Spleen (tissue), 11 donors: ENCODE results near the gene ADGRD1. TPM values are rescaled to one million over a fixed set of nuclear protein-coding genes. Genes with fewer than 3 reads are reported as not detected.

Source experiments
- DNase-seq: peaks from one replicate; pipeline ENCODE4 v3.0.0-alpha.2; 2020
- H3K27ac ChIP-seq, 8 donors: fragments of 200-600 bp; sonication (generic) in 7 of 8; 1 replicate in 4 of 8; 2 replicates in 4 of 8; pipeline versions ENCODE4 v1.5.0 to v1.8.0; 2016 to 2021; ENCODE audit warnings: inconsistent platforms in 4 of 8, mild to moderate bottlenecking in 4 of 8, moderate library complexity in 1 of 8
- H3K27me3 ChIP-seq, 7 donors: fragments of 200-600 bp; sonication (generic) in 6 of 7; replicated peaks in 1 of 7; 1 replicate in 4 of 7; 2 replicates in 3 of 7; pipeline versions ENCODE4 v1.5.0 to v1.8.0; 2016 to 2021; ENCODE audit warnings: inconsistent platforms in 3 of 7, mild to moderate bottlenecking in 1 of 7
- H3K36me3 ChIP-seq, 6 donors: fragments of 200-600 bp; sonication (generic) in 5 of 6; 1 replicate in 4 of 6; 2 replicates in 2 of 6; pipeline versions ENCODE4 v1.5.0 to v1.8.0; 2016 to 2021; ENCODE audit warnings: inconsistent platforms in 2 of 6
- H3K4me1 ChIP-seq, 6 donors: fragments of 200-600 bp; sonication (generic) in 5 of 6; 1 replicate in 3 of 6; 2 replicates in 3 of 6; pipeline versions ENCODE4 v1.5.0 to v1.8.0; 2016 to 2021; ENCODE audit warnings: inconsistent platforms in 3 of 6
- H3K4me3 ChIP-seq, 8 donors: fragments of 200-600 bp; sonication (generic) in 7 of 8; 1 replicate in 4 of 8; 2 replicates in 4 of 8; pipeline versions ENCODE4 v1.5.0 to v1.8.0; 2016 to 2021; ENCODE audit warnings: inconsistent platforms in 4 of 8, mild to moderate bottlenecking in 4 of 8, moderate library complexity in 2 of 8
- H3K9me3 ChIP-seq, 8 donors: fragments of 200-600 bp; sonication (generic) in 7 of 8; 1 replicate in 4 of 8; 2 replicates in 4 of 8; pipeline versions ENCODE4 v1.5.0 to v1.8.0; 2016 to 2021; ENCODE audit warnings: inconsistent platforms in 4 of 8
- POLR2A ChIP-seq, 3 donors: fragments of 450-650 bp; IDR thresholded peaks; one replicate each; pipeline ENCODE4 v1.5.1; 2017; ENCODE audit warnings: antibody characterized with exemption in 3 of 3, mild to moderate bottlenecking in 1 of 3
- POLR2AphosphoS5 ChIP-seq, 3 donors: sonication (generic); formaldehyde crosslinking; IDR thresholded peaks; one replicate each; pipeline ENCODE4 v1.5.1; 2017; ENCODE audit warnings: antibody characterized with exemption in 3 of 3
- WGBS, 5 donors: extraction: QIAGEN DNeasy Blood & Tissue Kit in 3 of 5; methylation state at CpG; one replicate each; pipeline versions ENCODE4 v1.1.5 to v1.1.7; 2013 to 2018; 5-methylcytosine and 5-hydroxymethylcytosine counted together
- intact Hi-C: fragments of 100-400 bp; cut with DNase I; formaldehyde crosslinking; loops from one replicate; pipeline ENCODE4 v1.15.0; 2023; ENCODE audit warnings: low total_unique reads
- polyA plus RNA-seq, 3 donors: library from polyadenylated mRNA; stranded (reverse); fragments of 200-250 nt; gene quantifications; one replicate each; pipeline ENCODE4 v1.2.1, GENCODE V29; 2013
- total RNA-seq, 7 donors: library from RNA; depleted of rRNA in 3 of 7; stranded (reverse); fragments of >200 nt in 3 of 7; fragmentation: NEBNext Ultra II Directional in 4 of 7; extraction: Animal tissue kit (Norgen Biotek cat#: 25700) in 4 of 7; gene quantifications; one replicate each; pipeline versions ENCODE4 v1.1.0 to v1.2.1, GENCODE V29; 2016 to 2021
- TF ChIP-seq, protein P1 (sequence below), 11 experiments: fragments of 200-600 bp in 7 of 11; fragments of 450-650 bp in 4 of 11; sonication (generic) in 4 of 11; IDR thresholded peaks in 8 of 11; conservative IDR thresholded peaks in 3 of 11; 1 replicate in 7 of 11; 2 replicates in 4 of 11; pipeline versions ENCODE4 v1.4.0 to v1.8.0; 2016 to 2021; ENCODE audit warnings: antibody characterized with exemption in 11 of 11, inconsistent platforms in 4 of 11, mild to moderate bottlenecking in 1 of 11
- donor health status: healthy with polysubstance abuse.
- donor health status: DM: no; HTN: no; CAD: no; lungs with moderate emphysema.
- donor health status: DM: no; HTN: no; CAD: no.
- donor health status: Bipolar disorder and iron deficiency.
- donor health status: healthy.
- donor health status: DM: no; HTN: no; CAD: no.
- donor health status: DM: yes; HTN: yes; CAD: no.

The ADGRD1 gene
- total and polyA plus RNA-seq, 10 donors, result 0.89 to 9.7 (median 4.8) TPM

GRCh38 chr12:131114942-131115584 lies 161.4 kb downstream of the ADGRD1 start:
- no peaks in the 10 kb centered on the region for H3K36me3 ChIP-seq
- H3K9me3 ChIP-seq, result no peaks in the 10 kb centered on the region
- DNase-seq, result peak; percentile 47
- WGBS, 5 donors, result 80 to 88% (median 81%) methylated on average over 18 of the region's 18 CpGs
- H3K4me3 ChIP-seq, result no peak overlapping the region
- intact Hi-C loops, result no loop called here
- H3K27me3 ChIP-seq, result peaks cover 0 to 6% (median 0%) of the 10 kb centered on the region in 7 donors
- H3K4me1 ChIP-seq, result peaks cover 0 to 6% (median 0%) of the 10 kb centered on the region in 6 donors
- H3K27ac ChIP-seq, result no peak overlapping the region
- no peak for TF ChIP-seq POLR2AphosphoS5 (IDR thresholded peaks at IDR 0.05)
- no peak for TF ChIP-seq POLR2A (IDR thresholded peaks at IDR 0.05)
- TF ChIP-seq, protein P1, sequence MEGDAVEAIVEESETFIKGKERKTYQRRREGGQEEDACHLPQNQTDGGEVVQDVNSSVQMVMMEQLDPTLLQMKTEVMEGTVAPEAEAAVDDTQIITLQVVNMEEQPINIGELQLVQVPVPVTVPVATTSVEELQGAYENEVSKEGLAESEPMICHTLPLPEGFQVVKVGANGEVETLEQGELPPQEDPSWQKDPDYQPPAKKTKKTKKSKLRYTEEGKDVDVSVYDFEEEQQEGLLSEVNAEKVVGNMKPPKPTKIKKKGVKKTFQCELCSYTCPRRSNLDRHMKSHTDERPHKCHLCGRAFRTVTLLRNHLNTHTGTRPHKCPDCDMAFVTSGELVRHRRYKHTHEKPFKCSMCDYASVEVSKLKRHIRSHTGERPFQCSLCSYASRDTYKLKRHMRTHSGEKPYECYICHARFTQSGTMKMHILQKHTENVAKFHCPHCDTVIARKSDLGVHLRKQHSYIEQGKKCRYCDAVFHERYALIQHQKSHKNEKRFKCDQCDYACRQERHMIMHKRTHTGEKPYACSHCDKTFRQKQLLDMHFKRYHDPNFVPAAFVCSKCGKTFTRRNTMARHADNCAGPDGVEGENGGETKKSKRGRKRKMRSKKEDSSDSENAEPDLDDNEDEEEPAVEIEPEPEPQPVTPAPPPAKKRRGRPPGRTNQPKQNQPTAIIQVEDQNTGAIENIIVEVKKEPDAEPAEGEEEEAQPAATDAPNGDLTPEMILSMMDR (IDR thresholded peaks at IDR 0.05 in 8 of 11, conservative IDR thresholded peaks at IDR 0.05 in 3 of 11), result no peak

- Histone ChIP-seq H3K27ac (peak overlapping the region in 3 of 8 donors; percentile 18 to 28 (median 19)), H3K4me1 (peaks cover 0 to 6% (median 0%) of the 10 kb centered on the region in 6 donors), H3K36me3 (no peaks in the 10 kb centered on the region), H3K27me3 (peaks cover 0 to 6% (median 0%) of the 10 kb centered on the region in 7 donors), H3K9me3 (no peaks in the 10 kb centered on the region), H3K4me3 (no peak overlapping the region)
- TF ChIP-seq, protein P1 (IDR thresholded peaks at IDR 0.05 in 8 of 11, conservative IDR thresholded peaks at IDR 0.05 in 3 of 11), result no peak
- TF ChIP-seq POLR2AphosphoS5 (IDR thresholded peaks at IDR 0.05) (no peak), POLR2A (IDR thresholded peaks at IDR 0.05) (no peak)
- 79 to 91% (median 82%) methylated on average over 8 of the region's 8 CpGs for WGBS, 5 donors
- DNase-seq, result peak; percentile 36
- intact Hi-C loops, result no loop called here
Observed at GRCh38 chr12:131115766-131116467, 162.2 kb downstream of the ADGRD1 start.

DNA sequence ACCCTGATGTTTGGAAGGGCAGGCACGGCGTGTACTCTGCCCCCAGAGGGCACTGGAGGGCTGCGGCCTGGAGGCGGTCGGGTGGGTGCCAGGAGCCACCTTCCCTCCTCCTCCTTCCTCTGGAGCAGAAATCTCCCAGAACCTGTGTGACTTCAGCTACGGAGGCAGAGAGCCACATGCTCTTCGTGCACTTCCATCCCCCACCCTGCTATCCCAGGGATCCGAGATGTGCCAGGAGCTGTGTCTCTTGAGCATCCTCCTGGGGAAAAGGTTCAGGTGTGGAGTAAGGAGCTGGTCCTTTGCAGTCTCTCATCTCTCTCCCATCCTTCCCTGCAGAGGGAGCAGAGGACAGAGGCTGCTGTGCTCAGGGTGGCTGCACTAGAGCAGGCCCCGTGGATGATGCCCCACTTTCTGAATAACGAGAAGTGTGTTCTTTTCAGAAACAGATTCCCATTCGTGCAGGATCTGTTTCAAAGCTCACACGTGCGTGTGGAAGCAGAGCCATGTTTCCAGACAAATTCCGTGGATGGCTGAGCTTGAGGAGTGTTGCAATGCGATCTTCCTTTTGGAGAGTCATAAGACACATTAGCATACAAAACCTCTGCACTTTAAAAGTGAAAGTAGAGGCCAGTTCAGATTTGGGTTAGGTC lies 162.9 kb downstream of the ADGRD1 start:
- H3K27me3 ChIP-seq, result peaks cover 0 to 6% (median 0%) of the 10 kb centered on the region in 7 donors
- H3K9me3 ChIP-seq, result no peaks in the 10 kb centered on the region
- peak overlapping the region in 3 of 8 donors; percentile 18 to 28 (median 19) for H3K27ac ChIP-seq
- no peak overlapping the region for H3K4me3 ChIP-seq
- no peaks in the 10 kb centered on the region for H3K36me3 ChIP-seq
- intact Hi-C loops, result no loop called here
- H3K4me1 ChIP-seq, result peaks cover 0 to 6% (median 0%) of the 10 kb centered on the region in 6 donors
- WGBS, 5 donors, result 45 to 61% (median 47%) methylated on average over 15 of the region's 15 CpGs
- DNase-seq, result peak; percentile 67
- TF ChIP-seq POLR2AphosphoS5 (IDR thresholded peaks at IDR 0.05) (peak in 1 of 3 donors; percentile 55), POLR2A (IDR thresholded peaks at IDR 0.05) (no peak)
- TF ChIP-seq, protein P1 (IDR thresholded peaks at IDR 0.05 in 8 of 11, conservative IDR thresholded peaks at IDR 0.05 in 3 of 11), result peak in 7 of 11 experiments; percentile 14 to 48 (median 21)
